OCI-LY7 (cell line): ENCODE measurements around the gene MBIP. TPM values are rescaled to one million over a fixed set of nuclear protein-coding genes. Genes with fewer than 3 reads are reported as not detected.

Source experiments
- BruUV-seq: library from RNA; stranded (reverse); fragments of 400-500 nt; replicated peaks from 2 replicates; lab custom pipeline; 2021; lab: Mats Ljungman, UMichigan
- CTCF ChIA-PET: fragments of 300-600 bp; sonication (Branson Sonifier 250); formaldehyde crosslinking; loops from one replicate; lab custom pipeline; 2022; ENCODE audit warnings: antibody characterized with exemption; ENCODE audit not compliant: unreplicated experiment; lab: Charles Lee
- POLR2A ChIA-PET: fragments of 300-600 bp; sonication (Branson Sonifier 250); formaldehyde crosslinking; loops from one replicate; lab custom pipeline; 2022; ENCODE audit warnings: antibody characterized with exemption; lab: Charles Lee
- DNase-seq: peaks from one replicate; pipeline ENCODE4 v3.0.0-alpha.2; 2015; ENCODE audit warnings: low spot score
- H2AFZ ChIP-seq: fragments of 200-600 bp; sonication (generic), shearing (Covaris generic); 2 replicates; pipeline ENCODE4 v1.6.1; 2014; ENCODE audit warnings: mild to moderate bottlenecking, antibody characterized with exemption, low read length, moderate library complexity
- H3K27ac ChIP-seq: fragments of 200-600 bp; sonication (generic); 2 replicates; pipeline ENCODE4 v1.5.1; 2014; ENCODE audit warnings: mixed run types, low read depth, mild to moderate bottlenecking, moderate library complexity, low read length, inconsistent platforms; ENCODE audit not compliant: poor library complexity, severe bottlenecking
- H3K36me3 ChIP-seq: fragments of 200-600 bp; sonication (generic); 2 replicates; pipeline ENCODE4 v1.6.1; 2014; ENCODE audit warnings: mild to moderate bottlenecking, antibody characterized with exemption, low read length, moderate library complexity, mixed read lengths; ENCODE audit not compliant: insufficient read depth
- H3K4me1 ChIP-seq: fragments of 200-600 bp; sonication (generic); 2 replicates; pipeline ENCODE4 v1.5.1; 2014; ENCODE audit warnings: mild to moderate bottlenecking, low read length; ENCODE audit not compliant: insufficient read depth, poor library complexity, severe bottlenecking
- H3K4me2 ChIP-seq: fragments of 200-600 bp; sonication (generic); 2 replicates; pipeline ENCODE4 v1.6.1; 2014; ENCODE audit warnings: mild to moderate bottlenecking, low read length
- H3K4me3 ChIP-seq: fragments of 200-600 bp; sonication (generic); 2 replicates; pipeline ENCODE4 v1.5.1; 2014; ENCODE audit warnings: mild to moderate bottlenecking, low read depth, low read length; ENCODE audit not compliant: poor library complexity, severe bottlenecking
- H3K79me2 ChIP-seq: fragments of 200-600 bp; sonication (generic); 2 replicates; pipeline ENCODE4 v1.6.1; 2016; ENCODE audit warnings: low read depth, mild to moderate bottlenecking, low read length, moderate library complexity, mixed read lengths; ENCODE audit not compliant: insufficient read depth
- H3K9me2 ChIP-seq: fragments of 200-600 bp; sonication (generic); 2 replicates; pipeline ENCODE4 v1.6.1; 2016; ENCODE audit warnings: mild to moderate bottlenecking, low read length, mixed read lengths; ENCODE audit not compliant: insufficient read depth
- H3K9me3 ChIP-seq: fragments of 200-600 bp; sonication (generic); 2 replicates; pipeline ENCODE4 v1.6.1; 2014; ENCODE audit warnings: mild to moderate bottlenecking, mixed run types, low read length, mixed read lengths
- H4K20me1 ChIP-seq: fragments of 200-600 bp; sonication (generic); 2 replicates; pipeline ENCODE4 v1.6.1; 2014; ENCODE audit warnings: mild to moderate bottlenecking, antibody characterized with exemption, low read length, moderate library complexity, mixed read lengths; ENCODE audit not compliant: insufficient read depth
- CTCF ChIP-seq: fragments of 200-600 bp; sonication (generic); conservative IDR thresholded peaks from 2 replicates; pipeline ENCODE4 v1.5.1; 2014; ENCODE audit warnings: mild to moderate bottlenecking, antibody characterized with exemption, low read length, moderate library complexity, mixed read lengths
- EZH2phosphoT487 ChIP-seq: fragments of 200-600 bp; sonication (generic); IDR thresholded peaks from 2 replicates; pipeline ENCODE4 v1.6.1; 2018; ENCODE audit warnings: low read depth, borderline replicate concordance, mild to moderate bottlenecking, mixed run types, antibody characterized with exemption, low read length, moderate library complexity, mixed read lengths
- intact Hi-C: fragments of 100-400 bp; cut with micrococcal nuclease; formaldehyde crosslinking; loops from one replicate; pipeline ENCODE4 v1.10.0; 2022; ENCODE audit not compliant: unreplicated experiment
- total RNA-seq, 2 experiments: library from RNA; depleted of rRNA in 1 of 2; stranded (reverse); fragments of >200 nt in 1 of 2; shearing (Covaris generic) in 1 of 2; gene quantifications; 2 replicates each; pipeline ENCODE4 v1.2.3, GENCODE V29; 2014 to 2022

Gene MBIP
- total RNA-seq, 2 experiments from 2014 or later = 8.8 to 28.1 TPM

- no peaks in the 10 kb centered on the region for H3K79me2 ChIP-seq
- DNase-seq = no peak
- H3K4me1 ChIP-seq = no peaks in the 10 kb centered on the region
- intact Hi-C loops = no loop called here
- H2AFZ ChIP-seq = no peak overlapping the region
- no peaks in the 10 kb centered on the region for H3K9me2 ChIP-seq
- H3K4me3 ChIP-seq = no peak overlapping the region
- H3K4me2 ChIP-seq = no peak overlapping the region
- ChIA-PET POLR2A (interaction anchor here (1.4 kb wide), 1 partner anchor 14 kb away, joined by 4 read pairs; no protein-coding TSS in a partner anchor), CTCF (no interaction called here)
- H3K36me3 ChIP-seq = no peaks in the 10 kb centered on the region
- H3K27ac ChIP-seq = no peak overlapping the region
- H3K9me3 ChIP-seq = no peaks in the 10 kb centered on the region
- no peaks in the 10 kb centered on the region for H4K20me1 ChIP-seq
- TF ChIP-seq CTCF = no peak
- no peak for TF ChIP-seq EZH2phosphoT487
- no TSS peak for BruUV-seq
Observed at GRCh38 chr14:36254020-36254624, 66.3 kb downstream of the MBIP start.

Other genes starting within 250 kb of the MBIP start
- gene PTCSC3, start 143.9 kb downstream of the MBIP start, total RNA-seq (2014; rRNA removed; shearing (Covaris generic)) = not detected in 2 replicates
- not detected in 2 replicates for gene PTCSC3, start 143.9 kb downstream of the MBIP start, total RNA-seq (2022)
- gene NKX2-1, start 199.6 kb upstream of the MBIP start, total RNA-seq (2014; rRNA removed; shearing (Covaris generic)) = not detected in 2 replicates
- not detected in 2 replicates for gene NKX2-1, start 199.6 kb upstream of the MBIP start, total RNA-seq (2022)